Lower lobe of right lung (tissue), 2 donors: ENCODE measurements around the gene LY6G5C. TPM values are rescaled to one million over a fixed set of nuclear protein-coding genes. Genes with fewer than 3 reads are reported as not detected.
"Not testable (repeated sequence)": the region's sequence is repeated elsewhere in the genome, so short reads cannot be mapped to it uniquely, and the experiment has no call there.

Source experiments
- ATAC-seq, 2 donors: fragments of 200-7000 bp; cut with Tn5 transposase; one replicate each; pipeline ENCODE4 v1.9.1; 2020 to 2022; ENCODE audit warnings: mild to moderate bottlenecking in 2 of 2, moderate library complexity in 2 of 2
- DNase-seq: peaks from one replicate; pipeline ENCODE4 v3.0.0-alpha.2; 2020
- H3K27ac ChIP-seq: fragments of 200-600 bp; one replicate; pipeline ENCODE4 v1.8.0; 2022
- H3K27me3 ChIP-seq: fragments of 200-600 bp; one replicate; pipeline ENCODE4 v1.8.0; 2022; ENCODE audit warnings: low read depth
- H3K36me3 ChIP-seq: fragments of 200-600 bp; one replicate; pipeline ENCODE4 v1.8.0; 2022; ENCODE audit warnings: mild to moderate bottlenecking
- H3K4me1 ChIP-seq: fragments of 200-600 bp; one replicate; pipeline ENCODE4 v1.8.0; 2022
- H3K4me3 ChIP-seq: fragments of 200-600 bp; one replicate; pipeline ENCODE4 v1.8.0; 2022; ENCODE audit warnings: mild to moderate bottlenecking
- H3K9me3 ChIP-seq: fragments of 200-600 bp; one replicate; pipeline ENCODE4 v1.8.0; 2022
- CTCF ChIP-seq: fragments of 200-600 bp; IDR thresholded peaks from one replicate; pipeline ENCODE4 v1.8.0; 2022; ENCODE audit warnings: antibody characterized with exemption, mild to moderate bottlenecking
- intact Hi-C: fragments of 100-400 bp; cut with DNase I; formaldehyde crosslinking; loops from one replicate; pipeline ENCODE4 v1.11.0; 2022
- total RNA-seq: library from RNA; stranded (reverse); fragmentation: NEBNext Ultra II Directional; extraction: Animal tissue kit (Norgen Biotek cat#: 25700); gene quantifications from one replicate; pipeline ENCODE4 v1.2.1, GENCODE V29; 2021
- donor health status: DM: no; HTN: yes; CAD: no; lungs with severe emphysema.

The LY6G5C gene
- total RNA-seq, 1 donor from 2014 or later: 2.9 TPM

- H3K27ac ChIP-seq: no peak overlapping the region
- H3K4me3 ChIP-seq: no peak overlapping the region
- H3K36me3 ChIP-seq: no peaks in the 10 kb centered on the region
- no peaks in the 10 kb centered on the region for H3K27me3 ChIP-seq
- H3K4me1 ChIP-seq: peaks cover 7% of the 10 kb centered on the region
- ATAC-seq (peak; percentile 45 to 47), DNase-seq (no peak)
- TF ChIP-seq CTCF: no peak
- intact Hi-C loops: no loop called here
- H3K9me3 ChIP-seq: no peaks in the 10 kb centered on the region
These were observed 31.4 kb upstream of the LY6G5C start for GRCh38 chr6:31712296-31712695.

DNA sequence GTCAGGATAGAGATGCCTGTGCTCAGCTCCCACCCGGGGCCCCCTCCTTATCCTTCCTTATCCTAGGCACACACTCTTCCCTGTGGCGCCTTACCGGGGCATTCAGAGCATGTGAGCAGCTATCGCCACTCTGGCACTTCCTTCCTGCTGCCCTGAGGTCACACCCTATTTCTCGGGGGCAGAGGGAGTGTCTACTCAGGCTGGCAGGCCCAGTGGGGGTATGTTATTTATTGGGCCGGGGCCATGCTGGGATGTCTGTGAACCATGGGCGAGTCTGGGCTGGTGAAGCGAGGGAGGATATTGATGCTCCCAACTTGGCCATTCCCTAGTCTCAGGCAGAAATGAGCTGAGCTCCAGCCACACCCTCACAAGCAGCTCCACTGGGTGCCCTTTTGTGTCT lies 30.4 kb upstream of the LY6G5C start:
- peak; percentile 41 to 44 for ATAC-seq
- H3K4me1 ChIP-seq: peaks cover 7% of the 10 kb centered on the region
- no peaks in the 10 kb centered on the region for H3K9me3 ChIP-seq
- no peak overlapping the region for H3K27ac ChIP-seq
- no peak for TF ChIP-seq CTCF
- no peaks in the 10 kb centered on the region for H3K36me3 ChIP-seq
- intact Hi-C loops: no loop called here
- no peak overlapping the region for H3K4me3 ChIP-seq
- H3K27me3 ChIP-seq: no peaks in the 10 kb centered on the region
- DNase-seq: no peak

DNA sequence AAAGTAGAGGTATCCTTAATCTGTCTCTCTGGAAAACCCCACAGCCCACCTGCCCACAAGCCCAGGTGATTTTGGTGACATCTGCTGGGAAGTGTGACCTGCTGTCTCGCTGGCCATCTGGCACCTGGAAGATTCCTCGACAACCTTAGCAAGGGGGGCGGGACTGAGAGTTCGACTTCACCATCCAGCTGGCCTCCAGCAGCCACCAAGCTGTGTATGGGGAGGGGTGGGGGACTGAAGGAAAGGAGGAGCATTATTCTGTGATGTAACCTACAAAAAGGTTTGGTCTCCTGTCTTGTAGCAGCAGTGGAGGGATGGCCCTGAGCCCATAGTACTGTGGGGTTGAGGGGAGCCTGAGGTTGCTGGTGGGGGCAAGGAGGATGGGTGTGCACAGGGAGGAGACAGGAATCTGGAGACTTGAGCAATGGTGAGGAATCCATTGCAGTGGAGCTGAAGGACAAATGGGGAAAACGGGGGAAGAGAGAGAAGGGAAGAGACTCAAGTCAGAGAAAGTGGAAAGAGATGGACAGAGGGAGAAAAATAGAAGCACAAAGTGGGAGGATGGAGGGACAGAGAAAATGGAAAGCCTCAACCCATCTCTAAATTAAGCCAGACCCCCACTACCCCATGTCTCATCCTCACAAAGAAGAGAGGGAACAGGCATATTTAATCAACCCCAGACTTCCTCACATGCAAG lies 29.8 kb upstream of the LY6G5C start:
- ATAC-seq: no peak
- TF ChIP-seq CTCF: no peak
- Histone ChIP-seq H3K4me1 (peaks cover 7% of the 10 kb centered on the region), H3K36me3 (no peaks in the 10 kb centered on the region), H3K27me3 (no peaks in the 10 kb centered on the region), H3K9me3 (no peaks in the 10 kb centered on the region), H3K27ac (no peak overlapping the region), H3K4me3 (no peak overlapping the region)
- intact Hi-C loops: no loop called here
- DNase-seq: no peak

DNA sequence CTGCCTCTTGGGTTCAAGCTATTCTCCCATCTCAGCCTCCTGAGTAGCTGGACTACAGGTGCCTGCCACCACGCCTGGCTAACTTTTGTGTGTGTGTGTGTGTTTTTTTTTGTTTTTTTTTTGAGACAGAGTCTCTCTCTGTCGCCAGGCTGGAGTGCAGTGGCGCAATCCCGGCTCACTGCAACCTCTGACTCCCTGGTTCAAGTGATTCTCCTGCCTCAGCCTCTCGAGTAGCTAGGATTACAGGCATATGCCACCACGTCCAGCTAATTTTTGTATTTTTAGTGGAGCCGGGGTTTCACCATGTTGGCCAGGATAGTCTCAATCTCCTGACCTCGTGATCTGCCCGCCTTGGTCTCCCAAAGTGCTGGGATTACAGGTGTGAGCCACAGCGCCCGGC lies 28.3 kb upstream of the LY6G5C start:
- intact Hi-C loops, H3K36me3 ChIP-seq, H3K4me3 ChIP-seq, H3K27ac ChIP-seq, H3K9me3 ChIP-seq, H3K4me1 ChIP-seq, H3K27me3 ChIP-seq, ATAC-seq: not testable (repeated sequence)
- peak; percentile 70 for DNase-seq

- H3K4me3 ChIP-seq: no peak overlapping the region
- TF ChIP-seq CTCF: no peak
- no peaks in the 10 kb centered on the region for H3K36me3 ChIP-seq
- H3K4me1 ChIP-seq: peaks cover 14% of the 10 kb centered on the region
- intact Hi-C loops: no loop called here
- no peak overlapping the region for H3K27ac ChIP-seq
- H3K27me3 ChIP-seq: no peaks in the 10 kb centered on the region
- no peak for ATAC-seq
- H3K9me3 ChIP-seq: no peaks in the 10 kb centered on the region
- DNase-seq: no peak
These were observed 27.4 kb upstream of the LY6G5C start for GRCh38 chr6:31708224-31708623.

- no peak overlapping the region for H3K27ac ChIP-seq
- no peaks in the 10 kb centered on the region for H3K9me3 ChIP-seq
- intact Hi-C loops: no loop called here
- no peaks in the 10 kb centered on the region for H3K36me3 ChIP-seq
- ATAC-seq (no peak), DNase-seq (no peak)
- no peak overlapping the region for H3K4me3 ChIP-seq
- no peaks in the 10 kb centered on the region for H3K27me3 ChIP-seq
- H3K4me1 ChIP-seq: peaks cover 14% of the 10 kb centered on the region
- TF ChIP-seq CTCF: no peak
These were observed 26.8 kb upstream of the LY6G5C start for GRCh38 chr6:31707701-31708100.
